ENCODE results near the gene LCE5A. TPM values are rescaled to one million over a fixed set of nuclear protein-coding genes. Genes with fewer than 3 reads are reported as not detected.

LCE5A gene
- total and polyA plus RNA-seq, 9 of the 15 experiments (the other 6 are each of a cell fraction or from before 2014, with no cell fraction given): not detected

- TF ChIP-seq SRSF3 (IDR thresholded peaks at IDR 0.05; ENCODE audit: insufficient read depth, low read length): no peak
- no peak for TF ChIP-seq MLX (CRISPR knock-in tag; conservative IDR thresholded peaks at IDR 0.05)
- TF ChIP-seq SNIP1 (IDR thresholded peaks at IDR 0.05; ENCODE audit: low read depth): no peak
- TF ChIP-seq BRD9 (IDR thresholded peaks at IDR 0.05; ENCODE audit: low read depth, partially characterized antibody): no peak
- no peak for TF ChIP-seq CHAMP1 (IDR thresholded peaks at IDR 0.05)
Measured at GRCh38 chr1:152511596-152511995, 993 bp downstream of the LCE5A start (continued).

GRCh38 chr1:152513081-152513480 lies 2.5 kb downstream of the LCE5A start:
- peaks cover 0 to 6% of the 10 kb centered on the region in 2 experiments; a peak in 1 of 5 replicates for H3K4me1 ChIP-seq (replicated peaks in 1 of 2; ENCODE audit: control insufficient read depth in 2 of 2, insufficient read depth in 2 of 2, low read length in 2 of 2)
- no peaks in the 10 kb centered on the region for H3K9me3 ChIP-seq (replicated peaks; ENCODE audit: control insufficient read depth, insufficient read depth, low read depth, low read length)
- no peak overlapping the region for H3K4me3 ChIP-seq
- WGBS (ENCODE audit: insufficient coverage, low coverage, missing lambda C conversion rate): 0% methylated on average over 3 of the region's 3 CpGs
- ATAC-seq (no peak), FAIRE-seq (no peak), DNase-seq (ENCODE audit: extremely low read depth in 1 of 4, low spot score in 3 of 4) (no peak)
- H3K4me2 ChIP-seq (ENCODE audit: insufficient read depth, low read length): no peak overlapping the region
- peaks cover 12 to 24% of the 10 kb centered on the region in 2 experiments; a peak in 3 of 5 replicates for H3K27me3 ChIP-seq (ENCODE audit: control insufficient read depth in 2 of 2, insufficient read depth in 2 of 2, low read length in 2 of 2)
- no peak overlapping the region for H3K9ac ChIP-seq (ENCODE audit: insufficient read depth in 1 of 2, low read depth in 2 of 2, low read length in 2 of 2)
- no peak overlapping the region for H3K27ac ChIP-seq (ENCODE audit: extremely low read depth, low read depth, low read length)
- ChIA-PET CTCF (ENCODE audit: low intra/inter-chr PET ratio) (no interaction called here), POLR2A (interaction anchor here (1.2 kb wide), 1 partner anchor 8 kb away, joined by 3 read pairs; no protein-coding TSS in a partner anchor)
- intact Hi-C loops (cut with micrococcal nuclease) (no loop called here), in situ Hi-C loops (cut with MboI) (no loop called here)
- no peaks in the 10 kb centered on the region for H3K36me3 ChIP-seq (ENCODE audit: control insufficient read depth, insufficient read depth, low read length)
- H2AFZ ChIP-seq (ENCODE audit: low read depth, low read length): no peak overlapping the region
- no peaks in the 10 kb centered on the region; the same call in 1 of the 2 replicates for H4K20me1 ChIP-seq (replicated peaks; ENCODE audit: control insufficient read depth, insufficient read depth, low read length)
- H3K9me1 ChIP-seq (ENCODE audit: control insufficient read depth, insufficient read depth, low read length): no peaks in the 10 kb centered on the region
- BruUV-seq (replicated peaks): no TSS peak
- H3K79me2 ChIP-seq (ENCODE audit: control insufficient read depth, insufficient read depth, low read length): no peaks in the 10 kb centered on the region
- TF ChIP-seq PHB (CRISPR knock-in tag; IDR thresholded peaks at IDR 0.05): no peak
- TF ChIP-seq NFE2 (IDR thresholded peaks at IDR 0.05; ENCODE audit: low read depth): no peak
- no peak for TF ChIP-seq HDAC8 (tag; IDR thresholded peaks at IDR 0.05)
- no peak for TF ChIP-seq HEY1 (CRISPR knock-in tag; IDR thresholded peaks at IDR 0.05; ENCODE audit: borderline replicate concordance)
- no peak for TF ChIP-seq NBN (IDR thresholded peaks at IDR 0.05; ENCODE audit: low read depth)
- no peak for TF ChIP-seq NR4A1 (CRISPR knock-in tag; IDR thresholded peaks at IDR 0.05)
- TF ChIP-seq NR4A1 (tag; IDR thresholded peaks at IDR 0.05): no peak
- no peak for TF ChIP-seq FOSL1 (tag; conservative IDR thresholded peaks at IDR 0.05)
- no peak for TF ChIP-seq ZC3H4 (CRISPR knock-in tag; IDR thresholded peaks at IDR 0.05; ENCODE audit: borderline replicate concordance)
- TF ChIP-seq HDAC6 (IDR thresholded peaks at IDR 0.05; ENCODE audit: low read depth, low read length): no peak
- TF ChIP-seq ETV5 (CRISPR knock-in tag; IDR thresholded peaks at IDR 0.05; ENCODE audit: low read depth): no peak
- no peak for TF ChIP-seq SRSF1 (IDR thresholded peaks at IDR 0.05; ENCODE audit: low read depth, low read length)
- no peak for TF ChIP-seq ZBTB49 (CRISPR knock-in tag; IDR thresholded peaks at IDR 0.05; ENCODE audit: borderline replicate concordance)
